LHCN-M2 (cell line): Measurements from ENCODE around the gene SLC5A11. TPM values are rescaled to one million over a fixed set of nuclear protein-coding genes. Genes with fewer than 3 reads are reported as not detected.
"Not testable (repeated sequence)": the region's sequence is repeated elsewhere in the genome, so short reads cannot be mapped to it uniquely, and the experiment has no call there.

Experiments
- DNase-seq: peaks from one replicate; pipeline ENCODE4 v3.0.0-alpha.2; 2012; ENCODE audit warnings: low read depth
- total RNA-seq: library from RNA; depleted of rRNA; stranded (reverse); fragments of >200 nt; gene quantifications from 2 replicates; pipeline ENCODE4 v1.2.3, GENCODE V29; 2014

The SLC5A11 gene
- total RNA-seq, 1 experiment from 2014 or later = not detected

- not testable (repeated sequence) for DNase-seq
Observed at GRCh38 chr16:24856871-24857270, 11.1 kb downstream of the SLC5A11 start.

- peak; percentile 49 for DNase-seq
Observed at GRCh38 chr16:24858219-24859041, 12.7 kb downstream of the SLC5A11 start.

GRCh38 chr16:24861461-24861860, 15.7 kb downstream of the SLC5A11 start:
- no peak for DNase-seq

GRCh38 chr16:24863582-24864437, 18.0 kb downstream of the SLC5A11 start:
- DNase-seq = peak; percentile 40

GRCh38 chr16:24869033-24869432, 23.3 kb downstream of the SLC5A11 start:
- DNase-seq = no peak

GRCh38 chr16:24871891-24872290, 26.1 kb downstream of the SLC5A11 start:
- no peak for DNase-seq

- DNase-seq = no peak
Observed at GRCh38 chr16:24873028-24873427, 27.3 kb downstream of the SLC5A11 start.

- no peak for DNase-seq
Observed at GRCh38 chr16:24875466-24875865, 29.7 kb downstream of the SLC5A11 start.

GRCh38 chr16:24876231-24876630, 30.5 kb downstream of the SLC5A11 start:
- DNase-seq = no peak

GRCh38 chr16:24879684-24880083, 33.9 kb downstream of the SLC5A11 start:
- no peak for DNase-seq

GRCh38 chr16:24883714-24884151, 38.0 kb downstream of the SLC5A11 start:
- DNase-seq = no peak

GRCh38 chr16:24887472-24887871, 41.7 kb downstream of the SLC5A11 start:
- no peak for DNase-seq

GRCh38 chr16:24890746-24891145, 45.0 kb downstream of the SLC5A11 start:
- DNase-seq = no peak

- DNase-seq = no peak
Observed at GRCh38 chr16:24896439-24896838, 50.7 kb downstream of the SLC5A11 start.

- DNase-seq = not testable (repeated sequence)
Observed at GRCh38 chr16:24897522-24897921, 51.8 kb downstream of the SLC5A11 start.

GRCh38 chr16:24900230-24900629, 54.5 kb downstream of the SLC5A11 start:
- no peak for DNase-seq

GRCh38 chr16:24906199-24906808, 60.5 kb downstream of the SLC5A11 start:
- no peak for DNase-seq

GRCh38 chr16:24906901-24907300, 61.1 kb downstream of the SLC5A11 start:
- DNase-seq = no peak

GRCh38 chr16:24908716-24909115, 63.0 kb downstream of the SLC5A11 start:
- DNase-seq = no peak

GRCh38 chr16:24909856-24910255, 64.1 kb downstream of the SLC5A11 start:
- DNase-seq = no peak

GRCh38 chr16:24915019-24915418, 69.3 kb downstream of the SLC5A11 start:
- DNase-seq = no peak

GRCh38 chr16:24915576-24915975, 69.8 kb downstream of the SLC5A11 start:
- no peak for DNase-seq
